RWPE2 (cell line): Measurements from ENCODE around the gene E2F1.
A peak's percentile ranks its signal among the peaks of the same experiment; 100 is the strongest.

Source experiments
- ATAC-seq: fragments of 200-7000 bp; cut with Tn5 transposase; 3 replicates; pipeline ENCODE4 v1.9.1; 2021; ENCODE audit warnings: low read depth
- DNase-seq: peaks from one replicate; pipeline ENCODE4 v3.0.0-alpha.2; 2020; ENCODE audit warnings: low spot score
- H3K27ac ChIP-seq: fragments of 450-650 bp; 2 replicates; pipeline ENCODE4 v1.5.1; 2017; ENCODE audit warnings: mild to moderate bottlenecking; ENCODE audit not compliant: poor library complexity, severe bottlenecking
- H3K27me3 ChIP-seq: fragments of 250-450 bp; sonication (Bioruptor Pico); 2 replicates; pipeline ENCODE4 v1.5.1; 2021; ENCODE audit warnings: mild to moderate bottlenecking, moderate library complexity; ENCODE audit not compliant: insufficient read depth, poor library complexity, severe bottlenecking
- H3K36me3 ChIP-seq: fragments of 250-450 bp; sonication (Bioruptor Pico); 2 replicates; pipeline ENCODE4 v1.5.1; 2020; ENCODE audit warnings: low read depth, mild to moderate bottlenecking, moderate library complexity
- H3K4me1 ChIP-seq: fragments of 250-450 bp; sonication (Bioruptor Pico); 2 replicates; pipeline ENCODE4 v1.5.1; 2021; ENCODE audit warnings: mild to moderate bottlenecking, moderate library complexity; ENCODE audit not compliant: insufficient read depth, poor library complexity, severe bottlenecking
- H3K4me3 ChIP-seq: fragments of 250-450 bp; sonication (Bioruptor Pico); 2 replicates; pipeline ENCODE4 v1.5.1; 2021; ENCODE audit warnings: mild to moderate bottlenecking, moderate library complexity; ENCODE audit not compliant: severe bottlenecking
- H3K9me3 ChIP-seq: fragments of 250-450 bp; sonication (Bioruptor Pico); 2 replicates; pipeline ENCODE4 v1.5.1; 2021; ENCODE audit warnings: mild to moderate bottlenecking, moderate library complexity; ENCODE audit not compliant: severe bottlenecking
- CTCF ChIP-seq: fragments of 450-650 bp; IDR thresholded peaks from one replicate; pipeline ENCODE4 v1.5.1; 2017; ENCODE audit warnings: mild to moderate bottlenecking, moderate library complexity; ENCODE audit not compliant: poor library complexity, severe bottlenecking

Gene E2F1

GRCh38 chr20:33719989-33720709, 34.0 kb upstream of the E2F1 start, which contains the start of gene PXMP4:
TSS of gene PXMP4 (minus strand) at chr20:33720310. CDS start at chr20:33720207, 103 bp downstream.
- no peaks in the 10 kb centered on the region for H3K9me3 ChIP-seq
- DNase-seq (peak; percentile 98), ATAC-seq (peak; percentile 98)
- H3K4me3 ChIP-seq, result peak within 1 kb of the TSS; percentile 72
- H3K27me3 ChIP-seq, result no peaks in the 10 kb centered on the region
- H3K36me3 ChIP-seq, result no peaks in the 10 kb centered on the region
- TF ChIP-seq CTCF, result no peak
- H3K4me1 ChIP-seq, result no peaks in the 10 kb centered on the region
- H3K27ac ChIP-seq, result no peak within 1 kb of the TSS

GRCh38 chr20:33719277-33719988, 33.2 kb upstream of the E2F1 start:
- no peak for TF ChIP-seq CTCF
- Histone ChIP-seq H3K36me3 (peaks cover 2% of the 10 kb centered on the region; the same call in 1 of the 2 replicates), H3K9me3 (no peaks in the 10 kb centered on the region), H3K27me3 (no peaks in the 10 kb centered on the region), H3K27ac (no peak overlapping the region), H3K4me3 (peak overlapping the region; percentile 72), H3K4me1 (no peaks in the 10 kb centered on the region)
- no peak for DNase-seq
- no peak for ATAC-seq

- Histone ChIP-seq H3K4me1 (no peaks in the 10 kb centered on the region), H3K4me3 (no peak overlapping the region), H3K36me3 (peaks cover 18% of the 10 kb centered on the region), H3K27me3 (no peaks in the 10 kb centered on the region), H3K9me3 (no peaks in the 10 kb centered on the region), H3K27ac (no peak overlapping the region)
- DNase-seq, result no peak
- no peak for TF ChIP-seq CTCF
- ATAC-seq, result no peak
Observed at GRCh38 chr20:33716498-33716897, 30.3 kb upstream of the E2F1 start.

- ATAC-seq (no peak), DNase-seq (no peak)
- H3K27ac ChIP-seq, result no peak overlapping the region
- H3K27me3 ChIP-seq, result no peaks in the 10 kb centered on the region
- no peaks in the 10 kb centered on the region for H3K9me3 ChIP-seq
- H3K4me3 ChIP-seq, result no peak overlapping the region
- no peak for TF ChIP-seq CTCF
- H3K4me1 ChIP-seq, result no peaks in the 10 kb centered on the region
- peaks cover 27% of the 10 kb centered on the region for H3K36me3 ChIP-seq
Observed at GRCh38 chr20:33713865-33714367, 27.7 kb upstream of the E2F1 start.

GRCh38 chr20:33711446-33711738, 25.2 kb upstream of the E2F1 start:
- no peak overlapping the region for H3K4me3 ChIP-seq
- peaks cover 41% of the 10 kb centered on the region for H3K36me3 ChIP-seq
- no peak overlapping the region for H3K27ac ChIP-seq
- no peaks in the 10 kb centered on the region for H3K4me1 ChIP-seq
- no peak for TF ChIP-seq CTCF
- no peaks in the 10 kb centered on the region for H3K9me3 ChIP-seq
- no peak for ATAC-seq
- no peak for DNase-seq
- H3K27me3 ChIP-seq, result no peaks in the 10 kb centered on the region
